Measurements from ENCODE around the gene STK40. TPM values are rescaled to one million over a fixed set of nuclear protein-coding genes. Genes with fewer than 3 reads are reported as not detected.

Gene STK40
- total and polyA plus RNA-seq, 2 experiments from 2014 or later, result 8.1 to 20.2 TPM

GRCh38 chr1:36419140-36419539 is 33.4 kb upstream of the STK40 start:
- H3K4me2 ChIP-seq, result no peak overlapping the region
- Mint-ChIP-seq H3K27ac (no peak overlapping the region), H3K27me3 (ENCODE audit: insufficient read depth, low read depth, poor library complexity) (peaks cover 5% of the 10 kb centered on the region), H3K9me3 (no peaks in the 10 kb centered on the region), H3K4me1 (peaks cover 11% of the 10 kb centered on the region), H3K36me3 (ENCODE audit: low read depth) (no peaks in the 10 kb centered on the region), H3K4me3 (no peak overlapping the region)
- no peaks in the 10 kb centered on the region for H3F3A ChIP-seq (replicated peaks; ENCODE audit: low read depth)
- no peak overlapping the region for H2AFZ ChIP-seq
- no peak for DNase-seq (ENCODE audit: low spot score)
- no peak overlapping the region for H3K4me3 ChIP-seq
- no peaks in the 10 kb centered on the region for H3K27me3 ChIP-seq (ENCODE audit: insufficient read depth)
- ATAC-seq, result no peak
- H3K27ac ChIP-seq (ENCODE audit: low read depth), result no peak overlapping the region
- H3K79me2 ChIP-seq (replicated peaks; ENCODE audit: insufficient read depth), result no peaks in the 10 kb centered on the region
- no peaks in the 10 kb centered on the region for H4K20me1 ChIP-seq (replicated peaks; ENCODE audit: insufficient read depth)
- H3K4me1 ChIP-seq (ENCODE audit: insufficient read depth), result no peaks in the 10 kb centered on the region
- H3K36me3 ChIP-seq (ENCODE audit: insufficient read depth), result no peaks in the 10 kb centered on the region
- no peak for TF ChIP-seq STAT1 (IDR thresholded peaks at IDR 0.05; ENCODE audit: unreplicated experiment)
- TF ChIP-seq ZNF331 (CRISPR knock-in tag; IDR thresholded peaks at IDR 0.05; ENCODE audit: low read depth), result no peak
- TF ChIP-seq JUNB (IDR thresholded peaks at IDR 0.05; ENCODE audit: unreplicated experiment), result no peak
- no peak for TF ChIP-seq POLR2AphosphoS5 (IDR thresholded peaks at IDR 0.05; ENCODE audit: low read depth)
- no peak for TF ChIP-seq REST (IDR thresholded peaks at IDR 0.05; ENCODE audit: unreplicated experiment)
- no peak for TF ChIP-seq ZNF462 (CRISPR knock-in tag; IDR thresholded peaks at IDR 0.05)
- no peak for TF ChIP-seq NANOG (IDR thresholded peaks at IDR 0.05; ENCODE audit: borderline replicate concordance)
- TF ChIP-seq CTCF (conservative IDR thresholded peaks at IDR 0.05; ENCODE audit: low read depth in 2 of 2), result no peak
- no peaks in the 10 kb centered on the region for H3K9me2 ChIP-seq (ENCODE audit: insufficient read depth)
